Activated naive CD4-positive, alpha-beta T cell treated with Interleukin-2 at 50 U/mL for 16 hours (primary cell): ENCODE results near the gene DDX20.

Experiments
- DNase-seq: peaks from one replicate; pipeline ENCODE4 v3.0.0-alpha.2; 2020

The DDX20 gene

GRCh38 chr1:111749628-111750027 is 6.1 kb upstream of the DDX20 start:
- DNase-seq = no peak

DNA sequence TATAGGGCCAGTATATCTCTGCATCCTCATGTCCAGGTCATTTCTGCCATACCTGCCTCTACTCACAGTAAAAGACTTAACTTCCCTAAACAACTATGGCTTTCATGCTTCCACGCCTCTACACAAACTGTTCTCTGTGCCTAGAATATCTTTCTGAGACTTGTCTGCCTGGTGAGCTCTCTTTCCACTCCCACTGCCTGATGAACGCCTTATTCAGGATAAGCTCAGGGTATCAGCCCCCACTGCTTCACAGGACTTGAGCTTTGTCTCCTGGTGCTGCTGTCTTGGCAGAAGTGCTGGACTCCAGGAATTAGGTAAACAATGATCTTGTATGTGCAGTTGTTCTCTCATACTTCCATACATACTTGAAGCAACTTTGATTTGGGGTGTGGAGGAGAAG is 4.8 kb upstream of the DDX20 start:
- DNase-seq = no peak

GRCh38 chr1:111751906-111752575 is 3.7 kb upstream of the DDX20 start:
- no peak for DNase-seq

GRCh38 chr1:111754984-111755330 is 744 bp upstream of the DDX20 start:
- DNase-seq = peak; percentile 40

DNA sequence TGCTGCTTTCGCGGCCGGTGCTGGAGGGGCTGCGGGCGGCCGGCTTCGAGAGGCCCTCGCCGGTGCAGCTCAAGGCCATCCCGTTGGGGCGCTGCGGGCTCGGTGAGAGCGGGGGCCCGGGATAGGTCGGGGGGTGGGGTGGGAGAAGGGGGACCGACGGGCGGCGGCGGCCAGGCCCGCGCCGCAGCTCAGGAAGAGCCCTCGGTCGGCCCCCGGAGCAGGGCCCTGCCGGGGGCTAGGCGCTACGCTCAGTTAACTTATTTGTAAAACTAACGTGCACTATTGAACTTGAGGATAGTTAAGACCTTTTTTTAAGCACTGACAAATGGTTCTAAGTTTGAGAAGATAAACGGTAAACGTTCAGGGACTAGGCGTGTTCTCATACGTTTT is 418 bp downstream of the DDX20 start:
- DNase-seq = no peak

- no peak for DNase-seq
Measured at GRCh38 chr1:111758373-111758772, 2.7 kb downstream of the DDX20 start.

GRCh38 chr1:111761717-111762116 is 6.0 kb downstream of the DDX20 start:
- no peak for DNase-seq

- DNase-seq = no peak
Measured at GRCh38 chr1:111762332-111762731, 6.6 kb downstream of the DDX20 start.

DNA sequence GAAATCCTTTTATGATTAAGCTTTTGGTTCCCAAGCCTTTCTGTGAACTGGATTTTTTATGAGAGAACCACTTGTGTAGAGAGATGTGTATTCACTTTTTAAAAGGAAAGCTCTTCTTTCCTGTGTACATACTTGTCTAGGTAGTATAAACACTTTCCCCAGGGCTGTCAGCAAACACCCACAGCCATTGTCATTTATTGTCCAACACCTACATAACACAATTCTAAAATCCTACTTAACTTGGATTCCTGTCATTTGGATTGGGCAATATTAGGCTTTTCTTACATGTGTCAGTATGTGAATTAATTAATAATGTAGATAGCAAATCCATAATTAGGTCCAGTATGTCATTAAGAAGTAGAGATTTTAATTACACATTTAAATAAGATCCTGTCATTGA is 12.3 kb downstream of the DDX20 start:
- no peak for DNase-seq

- no peak for DNase-seq
Measured at GRCh38 chr1:111768625-111769024, 12.9 kb downstream of the DDX20 start.

- DNase-seq = peak; percentile 24
Measured at GRCh38 chr1:111769517-111770146, 13.9 kb downstream of the DDX20 start.

DNA sequence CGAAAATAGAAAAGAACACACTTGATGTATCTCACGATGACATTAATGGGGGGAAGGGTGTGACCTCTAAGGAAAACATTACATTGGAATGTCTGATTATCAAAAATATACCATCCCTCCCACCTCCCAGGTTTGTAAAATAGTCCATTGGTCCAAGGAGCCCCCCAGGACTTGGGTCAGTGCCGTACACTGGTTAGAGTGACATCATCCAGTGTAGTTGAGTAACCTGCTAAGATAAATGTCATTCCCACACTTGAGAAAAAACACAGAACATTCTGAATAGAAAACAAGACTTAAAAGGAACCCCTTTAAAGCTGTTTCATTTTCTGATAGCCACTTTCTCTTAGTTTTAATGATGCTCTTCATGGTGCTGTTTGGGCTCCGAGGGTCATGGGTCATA is 15.2 kb downstream of the DDX20 start:
- no peak for DNase-seq

GRCh38 chr1:111775966-111776365 is 20.3 kb downstream of the DDX20 start:
- no peak for DNase-seq

DNA sequence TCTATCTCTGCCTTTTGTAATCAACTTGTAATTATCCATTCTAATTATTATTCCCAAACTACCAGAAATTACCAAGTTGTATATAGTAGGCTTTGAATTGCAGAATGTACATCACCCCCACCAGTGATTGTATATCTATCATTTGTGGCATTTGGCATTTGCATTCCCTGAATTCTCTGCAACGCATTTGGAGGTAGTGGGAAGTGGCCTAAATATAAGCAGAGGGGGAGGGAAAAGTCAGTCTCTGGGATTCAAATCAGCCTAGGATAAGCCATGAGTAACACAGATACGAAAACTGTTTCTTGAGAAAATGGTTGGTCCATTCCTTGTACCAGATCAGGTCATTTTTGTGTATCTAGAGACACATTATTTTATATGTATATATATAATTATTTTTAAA is 20.7 kb downstream of the DDX20 start:
- DNase-seq = no peak

DNA sequence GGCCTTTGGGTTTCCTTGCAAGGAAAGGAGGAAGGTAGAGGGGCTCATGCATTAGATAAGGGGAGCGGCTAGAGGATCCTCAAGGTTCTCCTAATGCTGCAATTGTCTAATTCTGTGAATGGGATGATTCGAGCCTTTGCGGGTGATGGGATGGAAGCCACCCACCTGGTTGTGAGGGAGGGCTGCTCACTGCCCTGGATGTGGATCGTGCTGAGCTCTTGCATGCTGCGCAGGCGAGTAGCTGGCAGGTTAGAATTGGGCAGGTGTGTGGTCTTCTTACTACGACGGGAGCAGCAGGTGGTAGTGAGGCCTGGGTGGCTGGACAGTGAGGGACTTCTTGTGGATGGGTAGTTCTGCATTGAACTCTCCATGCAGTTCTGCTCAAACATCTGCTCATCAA is 21.2 kb downstream of the DDX20 start:
- no peak for DNase-seq

DNA sequence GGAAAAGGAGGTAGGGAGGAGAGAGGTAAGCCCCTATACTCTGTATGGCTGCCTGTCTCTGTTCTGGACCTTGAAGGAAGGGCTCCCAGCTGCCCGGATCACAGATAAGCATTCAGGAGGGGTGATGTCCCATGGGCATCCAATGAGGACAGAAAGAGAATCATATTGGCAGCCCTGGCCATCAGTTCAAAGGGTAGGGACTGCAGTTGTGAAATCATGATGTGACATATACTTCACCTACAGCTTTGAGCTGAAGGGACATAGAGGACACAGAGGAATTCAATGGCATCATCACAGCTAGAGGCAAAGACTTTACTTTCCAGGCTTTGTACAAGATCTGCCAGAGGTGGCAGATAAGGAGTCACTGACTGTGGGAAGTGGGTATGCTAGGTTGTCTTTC is 21.6 kb downstream of the DDX20 start:
- no peak for DNase-seq

DNA sequence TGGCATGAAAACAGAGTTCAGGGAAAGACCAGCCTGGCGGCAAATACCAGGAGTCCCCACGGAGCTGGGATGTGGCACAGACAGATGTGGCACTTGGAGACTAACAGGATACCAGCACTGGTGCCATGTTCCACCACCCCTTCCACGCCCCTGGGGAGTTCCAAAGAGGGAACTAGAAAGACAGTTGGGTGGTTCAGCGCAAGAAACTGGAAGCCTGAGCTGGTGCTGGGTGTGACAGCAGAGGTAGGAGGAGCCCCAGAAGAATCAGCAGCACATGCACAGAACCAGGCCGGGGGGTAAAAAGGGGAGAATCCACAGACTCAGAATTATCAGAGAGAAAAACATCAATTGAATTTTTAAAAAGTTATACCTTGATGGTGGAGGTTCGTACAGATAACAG is 22.4 kb downstream of the DDX20 start:
- no peak for DNase-seq

GRCh38 chr1:111778541-111779051 is 22.9 kb downstream of the DDX20 start:
- no peak for DNase-seq

DNA sequence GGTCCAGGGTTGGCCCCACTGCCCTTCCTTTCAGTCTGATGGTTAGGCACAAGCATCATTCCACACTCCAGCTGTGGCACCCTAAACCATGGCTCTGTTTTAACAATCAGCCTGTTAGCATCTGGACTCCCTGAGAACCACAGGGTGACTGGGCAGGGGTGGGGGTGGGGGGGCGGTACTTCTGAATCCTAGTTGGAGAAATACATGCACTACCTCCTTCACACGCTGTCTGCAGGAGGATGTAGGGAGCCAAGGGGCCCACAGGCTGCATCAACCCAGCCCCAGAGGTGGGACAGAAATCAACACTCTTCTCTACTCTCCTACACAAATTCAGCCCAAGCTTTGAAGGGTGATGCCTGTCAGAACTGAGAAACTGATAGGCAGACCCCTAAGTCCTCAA is 23.8 kb downstream of the DDX20 start:
- DNase-seq = no peak

DNA sequence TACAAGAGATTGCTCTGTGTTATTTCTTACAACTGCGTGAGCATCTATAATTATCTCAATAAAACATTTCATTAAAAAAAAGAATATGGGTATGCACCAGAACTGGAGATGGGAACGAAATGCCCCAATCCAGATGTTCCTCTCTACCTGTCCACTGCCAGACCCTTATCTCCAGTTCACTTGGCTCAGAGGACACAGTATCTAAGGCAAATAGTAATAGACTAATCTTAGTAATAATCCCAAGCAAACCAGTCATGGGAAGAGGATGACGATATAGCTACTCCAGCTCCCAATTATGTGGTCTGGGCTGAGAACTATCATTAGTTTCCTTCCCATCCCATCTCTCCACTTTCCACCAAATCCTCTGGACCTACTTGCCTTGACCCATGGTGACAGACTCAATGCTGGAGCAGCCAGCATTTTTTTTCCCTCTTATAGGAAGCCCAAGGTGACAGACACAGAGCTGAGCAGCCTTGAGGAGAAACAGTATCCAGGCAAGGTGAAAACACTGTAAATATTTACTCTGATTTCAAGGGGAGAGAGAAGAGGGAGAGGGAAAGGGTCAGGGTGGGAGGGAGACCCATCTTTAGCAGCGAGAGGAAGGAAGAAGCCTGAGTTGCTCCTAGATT is 28.7 kb downstream of the DDX20 start:
- no peak for DNase-seq

DNA sequence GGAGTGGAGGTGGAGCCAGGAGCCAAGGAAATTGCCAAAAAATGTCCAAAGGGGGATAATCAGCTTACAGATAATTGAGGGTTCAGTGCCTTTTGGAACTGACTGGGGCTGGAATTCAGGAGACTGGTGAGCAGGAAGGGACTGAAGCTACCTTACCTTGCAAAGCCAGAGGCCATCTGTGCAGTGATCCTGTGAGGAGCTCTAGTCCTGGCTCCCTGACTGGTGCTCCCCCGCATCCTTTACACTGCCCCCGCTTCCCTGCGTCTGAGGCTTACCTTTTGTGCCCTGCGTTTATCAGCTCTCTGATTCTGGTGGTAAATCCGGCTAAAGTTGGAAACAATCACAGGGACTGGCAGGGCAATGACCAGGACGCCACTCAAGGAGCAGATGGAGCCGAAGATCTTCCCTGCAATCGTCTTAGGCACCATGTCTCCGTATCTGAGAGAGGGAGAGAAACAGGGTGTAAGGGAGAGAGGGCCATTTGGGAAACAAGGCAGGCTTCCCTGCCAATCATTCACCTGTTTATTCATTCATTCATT is 31.0 kb downstream of the DDX20 start:
- no peak for DNase-seq

DNA sequence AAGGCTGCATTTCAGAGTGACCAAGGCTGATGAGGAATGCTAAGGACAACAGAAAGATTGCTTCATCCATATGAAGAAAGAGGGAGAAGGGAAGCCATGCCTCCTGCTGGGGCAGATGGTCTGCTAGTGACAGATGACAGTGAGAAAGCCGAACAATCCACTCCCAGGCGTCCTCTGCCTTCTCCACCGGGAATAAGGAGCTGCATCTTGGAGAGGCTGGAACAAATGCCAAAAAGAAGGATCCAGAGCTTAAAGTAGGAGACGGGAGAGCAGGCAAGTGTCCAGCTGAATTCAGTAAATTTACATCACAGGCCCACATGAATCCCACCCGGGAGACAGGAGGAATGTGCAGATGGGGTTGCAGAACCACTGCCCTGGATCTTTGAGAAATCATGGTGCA is 33.4 kb downstream of the DDX20 start:
- DNase-seq = no peak

- no peak for DNase-seq
Measured at GRCh38 chr1:111789666-111790316, 34.1 kb downstream of the DDX20 start.

GRCh38 chr1:111791776-111792175 is 36.1 kb downstream of the DDX20 start:
- DNase-seq = no peak
